GM18517 (cell line): Measurements from ENCODE around the gene AP4M1.
A peak's percentile ranks its signal among the peaks of the same experiment; 100 is the strongest.

ENCODE experiments used
- ATAC-seq: cut with Tn5 transposase; IDR thresholded peaks from one replicate; pipeline ENCODE4 v1.9.1; 2021; ENCODE audit warnings: mild to moderate bottlenecking, moderate library complexity; ENCODE audit not compliant: unreplicated experiment

AP4M1 gene, protein sequence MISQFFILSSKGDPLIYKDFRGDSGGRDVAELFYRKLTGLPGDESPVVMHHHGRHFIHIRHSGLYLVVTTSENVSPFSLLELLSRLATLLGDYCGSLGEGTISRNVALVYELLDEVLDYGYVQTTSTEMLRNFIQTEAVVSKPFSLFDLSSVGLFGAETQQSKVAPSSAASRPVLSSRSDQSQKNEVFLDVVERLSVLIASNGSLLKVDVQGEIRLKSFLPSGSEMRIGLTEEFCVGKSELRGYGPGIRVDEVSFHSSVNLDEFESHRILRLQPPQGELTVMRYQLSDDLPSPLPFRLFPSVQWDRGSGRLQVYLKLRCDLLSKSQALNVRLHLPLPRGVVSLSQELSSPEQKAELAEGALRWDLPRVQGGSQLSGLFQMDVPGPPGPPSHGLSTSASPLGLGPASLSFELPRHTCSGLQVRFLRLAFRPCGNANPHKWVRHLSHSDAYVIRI

DNA sequence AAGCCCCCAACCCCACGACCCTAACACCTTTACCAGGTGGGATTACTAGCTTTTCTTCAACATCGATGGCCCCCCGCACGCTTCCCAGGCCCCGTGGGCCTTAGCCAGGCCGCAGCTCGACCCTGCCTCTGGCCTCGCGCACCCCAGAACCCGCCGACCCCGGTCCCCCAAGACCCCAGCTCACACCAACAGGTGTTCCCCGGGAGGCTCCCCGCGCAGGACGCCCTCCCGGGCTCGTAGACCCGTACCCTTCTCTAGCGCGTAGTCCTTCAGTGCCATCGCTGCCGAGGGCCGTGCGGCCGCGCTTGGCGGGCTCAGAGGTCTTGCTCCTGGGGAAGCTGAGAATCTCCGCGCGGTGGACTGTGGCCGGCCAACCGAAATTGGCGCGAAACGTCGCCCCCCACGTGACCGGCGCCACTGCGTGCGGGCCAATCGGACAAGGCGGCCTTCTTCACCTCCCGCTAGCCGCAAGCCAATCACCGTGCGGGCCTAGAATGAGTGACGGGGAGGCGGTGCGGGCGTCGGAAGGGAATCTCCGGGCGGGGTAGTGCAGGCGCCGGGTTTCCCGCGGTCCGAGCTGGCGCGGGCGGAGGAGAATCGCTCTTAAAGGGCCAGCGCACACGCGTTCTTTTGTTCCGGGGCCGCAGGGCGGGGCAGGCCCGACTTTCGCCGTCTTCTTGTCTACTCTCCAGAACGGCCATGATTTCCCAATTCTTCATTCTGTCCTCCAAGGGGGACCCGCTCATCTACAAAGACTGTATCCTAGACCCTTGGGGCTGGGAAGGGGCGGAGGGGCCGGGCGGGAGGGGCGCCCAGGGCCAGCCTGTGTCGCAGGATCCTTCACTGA lies at the start of gene AP4M1, which contains the start of gene MCM7:
Gene AP4M1 (plus strand): TSS at position 628 of the 847 bp plus-strand sequence. CDS start 72 bp downstream, at position 700.
Gene MCM7 (minus strand): TSS at position 382 of the 847 bp plus-strand sequence. CDS start 103 bp downstream, at position 279.
- ATAC-seq = peak; percentile 78

DNA sequence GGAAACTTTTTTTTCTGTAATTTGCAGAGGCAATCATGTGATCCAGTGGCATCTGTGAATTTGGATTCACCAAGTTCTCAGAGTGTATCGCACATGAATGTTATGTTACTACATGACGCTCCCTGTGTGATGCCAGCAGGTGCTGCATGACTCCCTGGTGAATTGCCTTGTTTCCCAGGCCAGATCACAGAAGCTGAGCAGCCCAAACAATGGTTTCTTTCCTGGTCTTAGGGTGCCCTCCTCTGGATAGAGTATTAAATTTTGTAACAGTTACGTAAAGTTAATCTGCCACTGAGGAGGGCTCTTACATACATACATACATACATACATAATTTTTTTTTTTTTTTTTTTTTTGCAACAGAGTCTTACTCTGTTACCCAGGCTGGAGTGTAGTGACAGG lies 48.2 kb upstream of the AP4M1 start:
- no peak for ATAC-seq

- no peak for ATAC-seq
These were observed 44.4 kb upstream of the AP4M1 start for GRCh38 chr7:100057006-100057405.

GRCh38 chr7:100059251-100059739 lies 42.1 kb upstream of the AP4M1 start:
- ATAC-seq = no peak

DNA sequence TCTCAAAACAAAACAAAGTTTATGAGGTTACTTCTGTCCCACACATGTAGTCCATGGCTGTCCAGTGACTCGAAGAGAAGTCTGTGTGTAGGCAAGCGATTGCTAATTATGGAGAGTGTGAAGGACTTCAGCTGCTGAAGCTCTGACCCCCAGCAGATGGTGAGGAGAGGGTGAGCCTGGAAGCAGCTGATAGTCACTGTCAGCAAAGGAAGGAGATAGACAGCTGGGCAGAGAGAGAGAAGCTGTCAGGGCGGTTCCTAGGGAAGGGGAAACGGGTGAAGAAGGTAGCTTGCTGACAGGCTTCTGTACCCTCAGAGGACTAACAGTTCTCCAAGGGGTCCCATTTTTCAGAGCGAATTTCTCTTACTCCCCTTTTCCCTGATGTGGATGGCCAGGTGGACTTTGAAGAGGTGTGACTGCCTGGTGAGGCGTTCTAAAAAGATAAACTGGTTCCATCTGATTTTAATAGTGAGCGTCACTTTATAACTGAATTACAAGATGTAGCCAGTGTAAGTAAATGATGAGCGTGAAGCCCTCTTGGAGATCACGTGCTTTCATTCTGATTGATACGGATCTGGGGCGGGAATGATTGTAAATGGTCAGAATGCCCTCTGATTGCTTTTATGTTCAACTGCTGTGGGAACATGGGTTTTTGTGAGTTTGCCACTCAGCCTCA lies 39.8 kb upstream of the AP4M1 start:
- ATAC-seq = no peak

DNA sequence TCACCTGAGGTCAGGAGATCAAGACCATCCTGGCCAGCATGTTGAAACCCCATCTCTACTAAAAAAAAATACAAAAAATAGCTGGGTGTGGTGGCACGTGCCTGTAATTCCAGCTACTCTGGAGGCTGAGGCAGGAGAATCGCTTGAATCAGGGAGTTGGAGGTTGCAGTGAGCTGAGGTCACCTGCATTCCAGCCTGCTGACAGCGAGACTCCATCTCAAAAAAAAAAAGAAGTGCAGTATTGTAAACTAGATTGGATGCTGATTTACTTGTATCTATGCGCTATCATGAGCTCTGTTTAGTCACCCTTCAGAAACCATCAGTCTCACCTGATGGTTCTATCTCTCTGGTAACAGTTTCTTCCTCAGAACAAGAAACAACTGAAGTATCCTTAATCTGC lies 38.1 kb upstream of the AP4M1 start:
- ATAC-seq = no peak

DNA sequence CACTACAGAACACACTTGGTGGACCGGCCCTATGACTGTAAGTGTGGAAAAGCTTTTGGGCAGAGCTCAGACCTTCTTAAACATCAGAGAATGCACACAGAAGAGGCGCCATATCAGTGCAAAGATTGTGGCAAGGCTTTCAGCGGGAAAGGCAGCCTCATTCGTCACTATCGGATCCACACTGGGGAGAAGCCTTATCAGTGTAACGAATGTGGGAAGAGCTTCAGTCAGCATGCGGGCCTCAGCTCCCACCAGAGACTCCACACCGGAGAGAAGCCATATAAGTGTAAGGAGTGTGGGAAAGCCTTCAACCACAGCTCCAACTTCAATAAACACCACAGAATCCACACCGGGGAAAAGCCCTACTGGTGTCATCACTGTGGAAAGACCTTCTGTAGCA lies 37.3 kb upstream of the AP4M1 start:
- ATAC-seq = no peak

- no peak for ATAC-seq
These were observed 35.8 kb upstream of the AP4M1 start for GRCh38 chr7:100065452-100066186.

- no peak for ATAC-seq
These were observed 34.5 kb upstream of the AP4M1 start for GRCh38 chr7:100066953-100067352.

DNA sequence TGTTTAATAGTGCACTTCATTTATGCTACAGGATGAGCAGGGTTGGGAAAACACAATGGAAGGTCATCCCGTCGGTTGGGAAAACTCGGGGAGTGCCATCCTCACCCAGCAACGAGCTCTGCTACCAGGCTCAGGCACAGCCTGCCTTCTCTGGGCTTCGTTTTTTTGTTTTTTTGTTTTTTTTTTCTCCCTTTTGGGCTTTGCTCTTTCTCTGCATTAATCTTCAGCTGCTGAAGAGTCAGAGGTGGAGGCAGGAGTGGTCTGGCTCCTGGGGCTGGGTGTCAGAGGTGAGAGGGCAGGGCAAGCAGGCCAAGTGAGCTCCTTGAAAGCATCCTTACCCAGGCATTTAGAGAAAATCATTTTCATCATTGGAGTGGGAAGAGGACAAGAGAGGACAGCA lies 31.5 kb upstream of the AP4M1 start:
- no peak for ATAC-seq

DNA sequence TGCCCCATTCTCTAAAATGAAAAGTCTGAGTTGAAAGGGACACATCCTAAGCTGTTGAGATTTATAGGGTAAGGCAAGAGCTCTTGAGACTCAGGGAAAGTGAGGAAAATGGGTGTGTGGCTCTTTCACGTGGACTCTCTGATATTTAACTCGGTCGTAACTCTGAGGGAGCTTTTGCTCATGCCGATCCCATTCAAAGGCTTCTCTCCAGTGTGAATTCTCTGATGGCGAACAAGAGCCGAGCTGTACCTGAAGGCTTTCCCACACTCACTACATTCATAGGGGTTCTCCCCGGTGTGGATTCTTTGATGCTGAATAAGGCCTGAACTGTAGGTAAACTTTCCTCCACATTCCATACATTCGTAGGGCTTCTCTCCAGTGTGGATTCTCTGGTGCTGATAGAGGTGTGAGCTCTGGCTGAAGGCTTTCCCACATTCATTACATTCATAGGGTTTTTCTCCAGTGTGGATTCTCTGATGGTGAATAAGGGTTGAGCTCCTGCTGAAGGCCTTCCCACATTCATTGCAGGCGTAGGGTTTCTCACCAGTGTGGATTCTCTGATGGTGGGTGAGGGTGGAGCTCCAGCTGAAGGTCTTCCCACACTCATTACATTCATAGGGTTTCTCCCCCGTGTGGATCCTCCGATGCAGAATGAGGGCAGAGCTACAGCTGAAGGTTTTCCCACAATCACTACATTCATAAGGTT lies 30.3 kb upstream of the AP4M1 start:
- ATAC-seq = no peak

DNA sequence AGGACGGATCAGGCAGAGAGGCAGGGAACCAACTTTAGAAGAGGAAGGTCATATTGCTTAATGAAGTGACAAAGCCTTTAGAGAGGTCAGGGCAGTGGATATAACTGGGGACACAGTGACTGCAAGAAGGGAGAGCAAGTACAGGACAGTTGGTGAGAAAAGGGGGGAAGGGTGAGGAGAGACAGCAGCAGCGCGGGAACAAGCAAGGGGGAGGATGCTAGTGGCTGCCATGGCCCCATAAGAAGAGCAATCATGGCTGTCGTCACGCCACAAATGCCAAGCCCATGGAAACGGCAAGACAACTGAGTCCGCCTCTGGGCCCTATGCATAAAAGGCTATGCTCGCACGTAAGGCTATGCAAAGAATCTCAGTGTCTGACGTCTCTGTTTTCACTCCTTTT lies 29.0 kb upstream of the AP4M1 start:
- no peak for ATAC-seq

GRCh38 chr7:100074841-100075240 lies 26.6 kb upstream of the AP4M1 start:
- no peak for ATAC-seq

- ATAC-seq = no peak
These were observed 26.0 kb upstream of the AP4M1 start for GRCh38 chr7:100075418-100075817.

GRCh38 chr7:100077205-100077604 lies 24.2 kb upstream of the AP4M1 start:
- ATAC-seq = no peak

DNA sequence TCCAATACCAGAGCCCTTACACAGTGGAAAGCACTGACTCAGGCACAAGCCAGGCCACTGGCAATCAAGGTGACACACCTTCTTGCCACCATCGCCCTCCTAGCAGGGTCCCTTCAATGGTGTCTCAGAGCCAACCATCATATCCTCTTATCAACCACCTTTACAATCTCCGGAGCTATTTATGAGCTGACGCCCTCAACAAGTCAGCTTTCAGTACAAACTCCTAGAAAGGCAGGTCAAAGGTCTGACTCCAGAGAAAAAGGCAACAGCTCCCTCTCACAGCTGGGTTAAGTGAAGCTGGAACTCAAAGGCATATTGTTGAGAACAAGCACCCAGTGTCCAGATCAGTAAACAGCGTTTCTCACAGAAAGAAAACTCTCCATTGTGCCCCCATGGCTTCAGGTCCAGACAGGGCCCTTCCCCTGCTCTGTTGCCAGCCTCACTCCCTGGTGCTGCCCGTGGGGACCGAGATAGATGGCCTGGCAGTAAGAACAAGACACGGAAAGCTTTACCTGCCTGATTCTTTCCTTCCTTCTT lies 22.4 kb upstream of the AP4M1 start:
- ATAC-seq = no peak

GRCh38 chr7:100080907-100081534 lies 20.4 kb upstream of the AP4M1 start:
- peak; percentile 2 for ATAC-seq

GRCh38 chr7:100081535-100082102 lies 19.8 kb upstream of the AP4M1 start, which contains the start of gene ZNF3:
ZNF3 (minus strand) TSS chr7:100081723; CDS start chr7:100077357, 4,366 bp downstream.
- peak; percentile 82 for ATAC-seq
